ENCODE measurements around the gene SMG7.

The SMG7 gene

DNA sequence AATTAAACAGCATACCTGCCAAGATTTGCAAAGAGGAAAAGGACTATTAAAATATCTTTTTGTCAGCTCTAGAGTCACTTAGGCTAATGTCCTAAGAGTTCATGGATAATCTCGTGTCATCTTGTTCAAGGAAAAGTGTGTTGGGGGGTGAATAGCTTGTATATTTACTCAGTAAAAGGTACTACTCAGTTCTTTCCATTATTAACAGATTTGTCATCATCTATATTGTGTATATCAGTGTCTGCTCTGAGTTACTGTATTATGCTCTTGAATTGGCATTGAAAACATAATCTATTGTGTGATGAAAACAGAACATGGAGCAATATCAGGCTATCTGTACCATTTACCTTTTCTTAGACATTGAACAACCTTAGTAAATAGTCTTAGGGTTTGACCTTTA, 41.9 kb downstream of the SMG7 start:
- DNase-seq, result no peak

GRCh38 chr1:183515002-183515689, 42.8 kb downstream of the SMG7 start:
- peak in 1 of 2 experiments; percentile 23 for DNase-seq

GRCh38 chr1:183516725-183517124, 44.4 kb downstream of the SMG7 start:
- no peak for DNase-seq

DNA sequence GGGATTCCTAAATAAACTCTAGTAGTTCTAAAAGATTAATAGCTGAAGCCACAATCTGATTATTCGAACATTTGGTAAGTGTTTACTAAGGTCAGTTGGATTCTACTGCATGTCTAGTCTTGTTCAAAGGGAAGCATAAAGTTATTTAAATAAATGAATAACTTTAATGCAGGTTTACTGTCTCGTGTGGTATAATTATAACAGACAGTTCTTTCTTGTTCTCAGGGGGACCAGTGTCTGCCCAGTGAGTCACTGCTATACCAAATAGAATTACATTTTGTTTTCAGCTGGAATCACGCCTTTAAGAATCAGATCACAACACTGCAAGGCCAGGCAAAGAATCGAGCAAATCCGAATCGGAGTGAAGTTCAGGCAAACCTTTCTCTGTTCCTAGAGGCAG, 45.1 kb downstream of the SMG7 start:
- DNase-seq, result no peak

GRCh38 chr1:183520379-183520778, 48.1 kb downstream of the SMG7 start:
- DNase-seq, result no peak

DNA sequence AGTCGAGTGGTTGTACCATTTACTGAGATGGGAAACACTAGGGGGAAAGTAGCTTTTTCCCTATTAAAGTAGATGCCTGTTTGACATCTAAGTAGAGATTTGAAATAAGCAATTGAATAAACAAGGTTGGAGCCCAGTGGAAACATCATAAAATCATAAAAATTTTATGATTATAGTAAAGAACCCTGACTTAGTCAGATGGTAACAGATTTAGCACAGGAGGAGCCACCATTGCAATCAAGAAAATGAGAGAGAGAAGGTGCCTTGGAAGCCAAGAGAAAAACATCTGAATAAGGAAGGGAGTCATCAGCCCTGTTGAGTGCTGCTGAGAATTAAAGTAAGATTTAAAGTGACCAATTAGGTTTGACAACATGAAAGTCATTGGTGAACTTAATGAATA, 49.8 kb downstream of the SMG7 start:
- no peak for DNase-seq

- DNase-seq, result no peak
Observed at GRCh38 chr1:183528577-183528976, 56.3 kb downstream of the SMG7 start.

DNA sequence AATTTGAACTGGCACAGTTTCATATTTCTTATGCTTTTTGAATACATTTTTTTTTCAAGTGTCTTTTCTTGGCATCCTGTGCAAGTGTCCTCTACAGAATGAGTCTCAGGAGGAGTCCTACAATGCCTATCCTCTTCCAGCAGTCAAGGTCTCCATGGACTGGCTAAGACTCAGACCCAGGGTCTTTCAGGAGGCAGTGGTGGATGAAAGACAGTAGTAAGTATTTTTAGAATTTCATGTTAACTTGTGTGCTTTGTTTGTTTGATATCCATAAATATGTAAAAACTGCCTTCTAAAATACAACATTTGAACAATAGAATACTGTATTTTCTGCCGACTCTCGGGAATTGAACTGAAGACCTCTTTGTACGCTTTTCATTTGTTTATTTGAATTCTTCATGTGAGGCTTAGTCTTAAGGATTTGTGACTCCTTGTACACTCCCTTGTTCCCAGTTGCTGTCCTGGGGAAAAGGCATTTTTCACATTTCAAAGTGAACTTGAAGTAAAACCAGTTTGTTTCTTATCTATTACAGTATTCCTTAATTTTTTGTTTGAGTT, 61.4 kb downstream of the SMG7 start:
- no peak for DNase-seq

GRCh38 chr1:183537405-183537804, 65.1 kb downstream of the SMG7 start:
- DNase-seq, result no peak

DNA sequence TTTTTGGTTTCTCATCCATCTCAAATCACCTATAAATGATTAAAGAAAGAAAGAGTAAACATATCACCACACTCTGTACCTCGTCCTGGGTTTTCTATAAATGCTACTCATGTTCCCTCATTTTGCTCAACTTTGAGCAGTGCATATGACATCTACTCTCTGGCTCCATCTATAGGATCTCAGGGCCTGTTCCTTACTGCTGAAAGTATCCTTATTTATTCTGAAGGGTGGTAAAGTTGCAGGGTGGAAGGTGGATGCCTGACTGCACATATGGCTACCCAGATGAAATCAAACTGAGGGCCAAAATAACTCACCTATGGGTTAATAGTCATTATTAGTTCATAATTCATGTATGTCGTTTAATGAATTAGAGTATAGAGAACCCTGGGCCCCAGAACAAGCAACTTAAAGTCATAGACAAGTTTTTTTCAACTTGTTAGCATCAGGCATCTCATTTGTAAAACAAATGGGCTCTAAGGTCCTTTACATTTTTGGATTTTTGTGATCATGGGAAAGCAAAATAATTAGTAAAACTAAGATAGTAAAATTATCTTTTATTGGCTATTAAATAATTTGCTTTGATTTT, 71.4 kb downstream of the SMG7 start:
- DNase-seq, result peak in 1 of 2 experiments; percentile 39

DNA sequence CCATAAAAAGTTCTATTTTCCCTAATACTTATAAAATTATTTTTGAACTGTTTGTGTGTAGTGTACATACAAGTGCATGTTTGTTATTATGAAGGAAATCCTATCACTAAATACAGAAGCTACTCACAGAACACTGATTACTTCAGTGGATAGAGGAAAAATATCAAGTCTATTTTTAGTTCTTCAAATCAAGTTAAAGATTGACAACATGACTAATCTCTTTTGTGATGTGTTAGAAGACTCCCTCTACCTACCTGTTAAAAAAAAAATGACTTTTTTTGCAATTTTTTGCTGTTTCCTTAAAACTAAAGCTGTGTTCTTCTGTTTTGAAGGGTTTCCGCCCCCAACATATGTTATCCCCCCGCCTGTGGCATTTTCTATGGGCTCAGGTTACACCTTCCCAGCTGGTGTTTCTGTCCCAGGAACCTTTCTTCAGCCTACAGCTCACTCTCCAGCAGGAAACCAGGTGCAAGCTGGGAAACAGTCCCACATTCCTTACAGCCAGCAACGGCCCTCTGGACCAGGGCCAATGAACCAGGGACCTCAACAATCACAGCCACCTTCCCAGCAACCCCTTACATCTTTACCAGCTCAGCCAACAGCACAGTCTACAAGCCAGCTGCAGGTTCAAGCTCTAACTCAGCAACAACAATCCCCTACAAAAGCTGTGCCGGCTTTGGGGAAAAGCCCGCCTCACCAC, 72.4 kb downstream of the SMG7 start:
- DNase-seq, result no peak

DNA sequence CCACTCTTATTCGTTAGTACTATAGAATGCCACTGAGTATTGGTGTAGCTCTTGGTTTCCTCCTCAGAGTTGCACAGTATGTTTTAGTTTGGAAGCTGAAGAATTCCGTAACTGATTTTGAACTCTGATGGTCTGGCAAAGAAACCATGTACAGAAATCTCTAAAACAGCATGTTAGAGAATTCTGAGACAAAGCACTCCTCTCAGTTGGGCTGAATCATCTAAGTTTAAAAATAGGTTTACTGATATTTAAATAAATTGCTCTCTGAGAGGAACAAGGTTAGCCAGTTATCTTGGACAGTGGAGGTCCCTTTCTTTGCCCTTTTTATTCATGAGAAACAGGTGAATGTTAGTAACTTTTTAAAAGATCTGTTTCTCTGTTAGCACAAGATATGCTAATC, 74.1 kb downstream of the SMG7 start:
- no peak for DNase-seq

DNA sequence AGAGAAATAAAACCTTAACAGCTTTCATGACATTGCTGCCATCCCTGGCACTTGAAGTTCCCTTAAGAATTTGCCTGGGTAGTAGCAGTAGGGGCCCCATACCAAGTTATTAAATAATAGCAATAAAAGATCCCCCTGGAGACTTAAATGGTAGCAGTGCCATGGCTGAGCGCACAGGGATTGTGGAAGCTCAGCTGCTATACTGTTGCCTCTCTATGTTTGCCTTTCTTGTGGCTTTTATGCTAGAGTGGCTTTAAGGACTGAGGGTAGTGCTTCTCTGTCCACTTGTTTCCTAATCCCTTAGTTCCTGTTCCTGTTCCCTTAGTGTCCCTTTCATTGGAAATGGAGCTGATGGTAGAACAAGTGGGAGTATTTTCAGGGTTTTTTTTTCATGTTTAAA, 75.8 kb downstream of the SMG7 start:
- DNase-seq, result no peak

GRCh38 chr1:183550915-183551314, 78.6 kb downstream of the SMG7 start:
- no peak for DNase-seq

GRCh38 chr1:183551924-183552323, 79.6 kb downstream of the SMG7 start:
- DNase-seq, result no peak

DNA sequence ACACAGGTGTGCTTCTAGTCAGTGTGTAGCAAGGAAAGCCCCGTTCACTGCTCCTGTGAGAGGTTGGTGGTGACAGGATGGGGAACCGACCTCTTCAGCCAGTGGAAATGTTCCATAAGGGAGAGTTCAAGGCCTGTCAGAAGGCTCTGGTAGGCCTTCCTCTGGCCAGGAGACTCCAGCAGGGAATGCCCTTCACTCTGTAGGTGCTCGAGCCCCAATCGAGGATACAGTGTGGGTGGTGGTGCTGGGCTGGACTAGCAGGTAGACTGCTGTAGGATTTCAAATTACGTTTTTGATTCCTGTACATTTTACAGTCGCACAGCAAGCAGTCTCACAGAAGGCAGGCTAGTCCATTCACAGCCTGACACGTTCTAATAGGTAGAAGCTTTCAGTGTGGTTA, 80.1 kb downstream of the SMG7 start:
- DNase-seq, result no peak

DNA sequence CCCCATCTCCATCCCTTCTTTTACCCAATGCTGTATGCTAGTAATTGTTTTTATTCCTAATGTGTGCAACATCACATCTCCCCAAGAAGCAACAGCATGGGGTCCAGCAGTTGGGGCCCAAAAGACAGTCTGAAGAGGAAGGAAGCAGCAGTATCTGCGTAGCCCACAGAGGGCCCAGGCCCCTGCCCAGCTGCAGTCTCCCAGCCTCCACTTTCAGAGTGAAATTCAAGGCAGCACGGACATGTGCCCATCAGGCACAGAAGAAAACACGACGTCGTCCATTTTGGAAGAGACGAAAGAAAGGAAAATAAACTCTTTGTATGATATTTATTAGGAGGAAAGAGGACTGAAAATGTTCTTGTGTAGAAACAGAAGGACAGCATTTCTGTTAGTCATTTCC, 80.6 kb downstream of the SMG7 start:
- DNase-seq, result no peak

DNA sequence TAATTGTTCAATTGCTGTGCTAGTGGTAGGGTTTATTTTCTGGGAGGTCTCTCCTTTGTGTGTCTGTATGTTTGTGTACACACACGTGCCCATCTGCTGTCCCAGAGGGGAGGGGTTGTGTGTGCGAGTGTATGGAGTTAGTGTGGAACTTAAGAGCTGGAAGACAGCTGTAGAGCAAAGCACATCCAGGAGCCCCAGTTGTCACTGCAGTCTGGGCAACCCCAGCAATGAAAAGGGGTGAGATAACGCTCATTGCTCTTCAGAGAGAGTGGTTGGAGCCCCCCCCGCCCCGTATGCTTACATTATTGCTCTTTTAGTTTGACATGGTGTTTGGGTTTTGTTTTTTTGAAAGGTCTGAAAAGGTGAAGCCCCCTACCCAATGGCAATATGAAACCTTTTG, 81.0 kb downstream of the SMG7 start:
- DNase-seq, result no peak

DNA sequence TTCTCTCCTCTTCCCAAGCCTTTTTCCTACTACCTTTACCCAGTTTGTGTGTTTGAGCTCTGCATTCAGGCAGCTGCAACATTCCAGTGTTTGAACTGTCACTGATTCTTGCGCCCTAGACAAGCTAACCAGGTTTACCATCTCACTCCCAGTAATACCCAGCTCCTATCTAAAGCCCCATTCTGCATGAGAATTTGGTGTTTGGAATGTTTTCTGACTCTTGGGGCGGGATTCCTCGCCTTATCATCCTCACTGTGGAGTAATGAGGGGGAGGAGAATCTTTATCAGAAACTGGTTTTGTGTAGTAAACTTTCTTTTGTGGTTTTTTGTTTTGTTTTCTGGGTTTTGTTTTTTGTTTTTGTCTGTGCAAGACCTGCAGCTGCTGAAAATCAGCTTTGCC, 81.5 kb downstream of the SMG7 start:
- DNase-seq, result no peak

- DNase-seq, result no peak
Observed at GRCh38 chr1:183554577-183554976, 82.3 kb downstream of the SMG7 start.

- no peak for DNase-seq
Observed at GRCh38 chr1:183559061-183559460, 86.8 kb downstream of the SMG7 start.

DNA sequence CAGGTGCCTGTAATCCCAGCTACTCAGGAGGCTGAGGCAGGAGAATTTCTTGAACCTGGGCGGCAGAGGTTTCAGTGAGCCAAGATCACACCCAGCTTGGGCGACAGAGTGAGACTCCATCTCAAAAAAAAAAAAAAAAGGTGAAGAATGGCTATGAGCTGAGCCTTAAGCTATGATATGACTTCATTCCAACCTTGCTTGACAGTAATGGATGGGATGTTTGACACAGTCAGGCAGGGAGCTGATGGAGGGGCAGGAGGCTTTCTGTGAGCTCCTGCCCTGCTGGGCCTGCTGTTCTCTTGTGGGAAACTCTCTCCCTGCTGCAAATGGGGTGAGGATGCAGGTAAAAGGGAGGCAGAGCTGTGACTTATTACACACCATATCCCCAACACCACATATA, 90.4 kb downstream of the SMG7 start:
- no peak for DNase-seq

- no peak for DNase-seq
Observed at GRCh38 chr1:183565261-183565660, 93.0 kb downstream of the SMG7 start.

DNA sequence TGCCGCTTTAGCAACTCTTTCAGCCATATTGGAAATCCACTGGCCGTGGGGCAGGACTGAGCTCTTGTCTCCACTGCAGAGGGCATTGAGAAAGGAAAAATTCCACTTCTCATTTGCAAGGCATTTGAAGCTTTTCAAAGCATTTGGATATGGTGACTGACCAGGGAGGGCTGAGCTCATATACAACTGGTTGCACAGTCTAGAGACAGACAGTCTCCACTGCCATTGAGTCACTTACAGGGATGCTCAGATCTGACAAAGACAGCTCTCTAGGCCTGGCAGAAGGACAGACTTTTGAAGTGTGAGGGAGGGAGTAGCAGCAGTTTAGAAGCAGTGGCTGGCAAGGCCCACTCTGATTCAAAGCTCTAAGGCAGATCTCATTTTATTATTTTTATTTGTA, 93.7 kb downstream of the SMG7 start:
- DNase-seq, result no peak
